Epithelial cell of proximal tubule (primary cell): ENCODE measurements around the gene TAF8. TPM values are rescaled to one million over a fixed set of nuclear protein-coding genes. Genes with fewer than 3 reads are reported as not detected.
A peak's percentile ranks its signal among the peaks of the same experiment; 100 is the strongest.

Experiments used
- DNase-seq: peaks from one replicate; pipeline ENCODE4 v3.0.0-alpha.2; 2011; ENCODE audit warnings: low read depth
- H3K4me3 ChIP-seq: 2 replicates; pipeline ENCODE4 v1.5.1; 2011; ENCODE audit warnings: low read depth, mild to moderate bottlenecking, low read length
- CTCF ChIP-seq: conservative IDR thresholded peaks from 2 replicates; pipeline ENCODE4 v1.5.1; 2012; ENCODE audit warnings: low read depth, mild to moderate bottlenecking, low read length
- total RNA-seq: library from RNA; depleted of rRNA; stranded (reverse); fragments of >200 nt; gene quantifications from 2 replicates; pipeline ENCODE4 v1.2.3, GENCODE V29; 2015

TAF8 gene
- total RNA-seq, 1 donor from 2014 or later: 10.8 TPM

- no peak overlapping the region for H3K4me3 ChIP-seq
- DNase-seq: no peak
- no peak for TF ChIP-seq CTCF
Measured at GRCh38 chr6:42100029-42100901, 49.9 kb downstream of the TAF8 start.

GRCh38 chr6:42101186-42101657 lies 50.9 kb downstream of the TAF8 start:
- TF ChIP-seq CTCF: no peak
- no peak overlapping the region for H3K4me3 ChIP-seq
- DNase-seq: no peak

- no peak for DNase-seq
- no peak for TF ChIP-seq CTCF
- H3K4me3 ChIP-seq: no peak overlapping the region
Measured at GRCh38 chr6:42103216-42103615, 52.9 kb downstream of the TAF8 start.

GRCh38 chr6:42103753-42104094 lies 53.4 kb downstream of the TAF8 start:
- no peak for TF ChIP-seq CTCF
- H3K4me3 ChIP-seq: no peak overlapping the region
- DNase-seq: no peak

GRCh38 chr6:42104095-42104803 lies 53.9 kb downstream of the TAF8 start:
- TF ChIP-seq CTCF: peak; percentile 61
- DNase-seq: no peak
- peak overlapping the region; percentile 34 for H3K4me3 ChIP-seq

GRCh38 chr6:42104804-42105125 lies 54.4 kb downstream of the TAF8 start:
- no peak overlapping the region for H3K4me3 ChIP-seq
- no peak for TF ChIP-seq CTCF
- no peak for DNase-seq
